Activated naive CD4-positive, alpha-beta T cell treated with Interleukin-2 at 50 U/mL for 16 hours (primary cell): ENCODE results near the gene MYO5A.
"Not testable (repeated sequence)": the region's sequence is repeated elsewhere in the genome, so short reads cannot be mapped to it uniquely, and the experiment has no call there.

Experiments used
- DNase-seq: peaks from one replicate; pipeline ENCODE4 v3.0.0-alpha.2; 2020

The MYO5A gene

GRCh38 chr15:52540374-52541012, 11.8 kb upstream of the MYO5A start:
- DNase-seq = no peak

- no peak for DNase-seq
Measured at GRCh38 chr15:52537459-52537858, 8.8 kb upstream of the MYO5A start.

GRCh38 chr15:52532427-52532826, 3.7 kb upstream of the MYO5A start:
- no peak for DNase-seq

- DNase-seq = no peak
Measured at GRCh38 chr15:52529940-52530339, 1.3 kb upstream of the MYO5A start.

GRCh38 chr15:52529341-52529924, 753 bp upstream of the MYO5A start:
- DNase-seq = peak; percentile 33

- peak; percentile 56 for DNase-seq
Measured at GRCh38 chr15:52527911-52528563, 643 bp downstream of the MYO5A start.

GRCh38 chr15:52527196-52527910, 1.3 kb downstream of the MYO5A start:
- no peak for DNase-seq

- no peak for DNase-seq
Measured at GRCh38 chr15:52524223-52525136, 4.2 kb downstream of the MYO5A start.

- DNase-seq = no peak
Measured at GRCh38 chr15:52523647-52524046, 5.0 kb downstream of the MYO5A start.

- DNase-seq = no peak
Measured at GRCh38 chr15:52523192-52523591, 5.5 kb downstream of the MYO5A start.

- DNase-seq = no peak
Measured at GRCh38 chr15:52521682-52522081, 7.0 kb downstream of the MYO5A start.

- no peak for DNase-seq
Measured at GRCh38 chr15:52520421-52520820, 8.3 kb downstream of the MYO5A start.

GRCh38 chr15:52518487-52519371, 10.0 kb downstream of the MYO5A start:
- no peak for DNase-seq

GRCh38 chr15:52517014-52517413, 11.7 kb downstream of the MYO5A start:
- no peak for DNase-seq

- DNase-seq = no peak
Measured at GRCh38 chr15:52515343-52515742, 13.3 kb downstream of the MYO5A start.

GRCh38 chr15:52514482-52514881, 14.2 kb downstream of the MYO5A start:
- DNase-seq = no peak

GRCh38 chr15:52512869-52513268, 15.8 kb downstream of the MYO5A start:
- DNase-seq = not testable (repeated sequence)

- DNase-seq = no peak
Measured at GRCh38 chr15:52511084-52511483, 17.6 kb downstream of the MYO5A start.

GRCh38 chr15:52509500-52510245, 19.0 kb downstream of the MYO5A start:
- no peak for DNase-seq

- DNase-seq = no peak
Measured at GRCh38 chr15:52506549-52506948, 22.1 kb downstream of the MYO5A start.

GRCh38 chr15:52505151-52505550, 23.5 kb downstream of the MYO5A start:
- DNase-seq = no peak
